ENCODE results near the gene PDYN.

The PDYN gene

DNA sequence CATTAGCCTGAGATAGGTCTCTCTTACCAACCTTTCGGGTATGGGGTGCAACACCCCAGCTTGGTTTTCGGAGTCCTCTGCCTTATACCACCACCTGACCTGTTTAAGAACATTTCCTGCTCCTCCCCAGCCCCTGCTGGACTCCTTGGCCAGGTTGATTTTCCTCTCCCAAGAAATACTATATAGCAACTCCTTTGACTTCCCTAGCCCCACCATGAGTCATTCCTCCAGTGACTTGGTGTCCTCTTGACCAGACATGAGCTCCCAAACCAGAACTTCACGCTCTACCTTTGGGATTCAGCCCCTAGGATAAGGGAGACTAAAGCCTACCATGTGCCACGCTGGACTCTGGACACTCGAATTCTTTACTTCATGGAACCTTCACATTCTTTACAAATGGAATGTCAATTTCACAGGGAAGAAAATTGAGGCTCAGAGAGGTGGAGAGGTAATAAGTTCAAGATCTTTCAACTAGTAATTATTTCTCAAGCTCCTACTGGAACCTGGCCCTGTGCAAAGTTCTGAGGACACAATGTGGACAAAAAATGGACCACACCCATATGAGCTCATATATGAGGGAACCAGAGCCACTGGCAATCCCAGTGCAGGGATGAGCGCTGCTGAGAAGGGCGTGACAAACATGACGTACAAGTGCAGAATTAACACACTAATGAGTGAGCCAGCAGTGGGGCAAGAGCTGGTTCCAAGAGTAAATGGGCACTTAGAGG lies 50.4 kb downstream of the PDYN start:
- TF ChIP-seq, protein P1, sequence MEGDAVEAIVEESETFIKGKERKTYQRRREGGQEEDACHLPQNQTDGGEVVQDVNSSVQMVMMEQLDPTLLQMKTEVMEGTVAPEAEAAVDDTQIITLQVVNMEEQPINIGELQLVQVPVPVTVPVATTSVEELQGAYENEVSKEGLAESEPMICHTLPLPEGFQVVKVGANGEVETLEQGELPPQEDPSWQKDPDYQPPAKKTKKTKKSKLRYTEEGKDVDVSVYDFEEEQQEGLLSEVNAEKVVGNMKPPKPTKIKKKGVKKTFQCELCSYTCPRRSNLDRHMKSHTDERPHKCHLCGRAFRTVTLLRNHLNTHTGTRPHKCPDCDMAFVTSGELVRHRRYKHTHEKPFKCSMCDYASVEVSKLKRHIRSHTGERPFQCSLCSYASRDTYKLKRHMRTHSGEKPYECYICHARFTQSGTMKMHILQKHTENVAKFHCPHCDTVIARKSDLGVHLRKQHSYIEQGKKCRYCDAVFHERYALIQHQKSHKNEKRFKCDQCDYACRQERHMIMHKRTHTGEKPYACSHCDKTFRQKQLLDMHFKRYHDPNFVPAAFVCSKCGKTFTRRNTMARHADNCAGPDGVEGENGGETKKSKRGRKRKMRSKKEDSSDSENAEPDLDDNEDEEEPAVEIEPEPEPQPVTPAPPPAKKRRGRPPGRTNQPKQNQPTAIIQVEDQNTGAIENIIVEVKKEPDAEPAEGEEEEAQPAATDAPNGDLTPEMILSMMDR (IDR thresholded peaks at IDR 0.05; ENCODE audit: low read depth, low read length), result no peak
- DNase-seq (ENCODE audit: low read depth in 2 of 2), result peak; percentile 44 to 65
- H3K4me3 ChIP-seq (replicated peaks in 1 of 2; ENCODE audit: low read depth in 2 of 2, low read length in 2 of 2), result no peak overlapping the region

DNA sequence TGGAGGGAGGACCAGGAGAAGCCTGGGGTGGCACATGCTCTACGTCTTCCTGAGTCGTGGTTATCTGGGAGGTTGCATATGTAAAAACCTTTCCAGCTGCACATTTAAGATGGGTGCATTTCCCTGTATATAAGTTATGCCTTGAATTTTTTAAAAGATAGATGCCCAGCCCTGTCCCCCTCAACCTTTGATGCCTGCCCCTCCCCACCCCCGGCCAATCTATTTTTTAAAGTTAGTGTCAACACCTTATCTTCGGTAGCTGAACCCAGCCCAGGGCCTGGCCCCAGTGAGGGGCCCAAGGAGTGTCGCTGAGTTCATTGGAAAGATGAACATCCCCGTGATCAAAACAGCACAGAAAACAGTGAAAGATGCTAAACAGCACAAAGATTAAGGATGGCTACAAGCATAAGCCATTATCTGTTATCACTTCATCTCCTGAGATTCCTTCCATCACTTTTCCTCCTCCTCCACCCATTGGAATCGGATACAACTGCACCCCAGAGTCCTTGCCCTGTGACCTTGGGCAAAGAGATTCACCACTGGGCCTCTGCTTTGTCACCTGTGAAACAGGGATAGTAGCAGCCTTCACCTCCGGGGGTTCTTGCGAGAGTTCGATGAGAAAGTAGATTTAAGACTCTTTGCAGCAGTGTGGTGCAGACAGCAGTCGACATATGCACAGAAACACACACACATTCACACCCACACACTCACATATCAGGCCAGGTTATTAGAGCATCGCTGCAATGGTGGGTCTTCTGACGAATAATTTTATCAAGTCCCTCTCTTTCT lies 51.2 kb downstream of the PDYN start:
- no peak for DNase-seq (ENCODE audit: low read depth in 2 of 2)
- H3K4me3 ChIP-seq (replicated peaks in 1 of 2; ENCODE audit: low read depth in 2 of 2, low read length in 2 of 2), result no peak overlapping the region
- TF ChIP-seq, protein P1 (IDR thresholded peaks at IDR 0.05; ENCODE audit: low read depth, low read length), result no peak

DNA sequence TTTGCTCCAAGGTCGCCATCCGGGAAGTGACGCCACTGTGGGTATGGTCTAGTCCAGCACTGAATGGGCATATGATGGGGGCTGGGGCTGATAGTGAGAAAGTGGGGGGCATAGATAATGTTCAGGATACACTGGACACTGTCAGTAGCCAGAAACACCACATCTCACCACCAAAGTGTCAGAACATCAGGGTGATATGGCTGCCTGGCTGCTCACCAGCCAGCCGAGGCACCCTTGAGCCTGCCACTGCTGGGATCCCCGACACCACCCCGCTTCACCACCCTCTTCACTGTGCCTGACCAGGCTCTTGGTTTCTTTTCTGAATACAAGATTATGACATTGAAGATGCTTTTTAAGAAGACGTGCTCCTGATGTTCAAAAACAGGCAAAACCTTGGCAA lies 51.8 kb downstream of the PDYN start:
- DNase-seq (ENCODE audit: low read depth in 2 of 2), result no peak
- TF ChIP-seq, protein P1 (IDR thresholded peaks at IDR 0.05; ENCODE audit: low read depth, low read length), result no peak
- no peak overlapping the region for H3K4me3 ChIP-seq (replicated peaks in 1 of 2; ENCODE audit: low read depth in 2 of 2, low read length in 2 of 2)

DNA sequence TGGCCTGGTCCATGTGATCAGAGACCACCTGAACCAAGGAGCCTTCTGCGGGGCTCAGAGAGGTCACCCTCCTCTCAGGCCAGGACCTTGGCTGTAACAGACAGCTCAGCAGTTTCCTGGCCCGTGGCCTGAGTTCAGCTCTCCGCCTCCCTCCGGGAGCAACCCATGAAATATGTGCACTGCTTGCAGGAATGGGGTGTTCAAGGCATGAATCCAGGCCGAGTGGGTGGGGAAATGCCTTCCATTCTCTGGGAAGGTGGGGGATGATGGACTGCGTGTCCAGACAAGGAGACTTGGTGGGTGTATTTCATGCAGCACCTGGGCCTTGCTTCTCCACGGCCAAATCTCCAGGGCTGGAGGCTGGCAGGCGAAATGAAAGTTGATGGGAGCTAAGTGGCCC lies 52.6 kb downstream of the PDYN start:
- no peak overlapping the region for H3K4me3 ChIP-seq (replicated peaks in 1 of 2; ENCODE audit: low read depth in 2 of 2, low read length in 2 of 2)
- peak; percentile 34 to 64 for DNase-seq (ENCODE audit: low read depth in 2 of 2)
- TF ChIP-seq, protein P1 (IDR thresholded peaks at IDR 0.05; ENCODE audit: low read depth, low read length), result no peak

DNA sequence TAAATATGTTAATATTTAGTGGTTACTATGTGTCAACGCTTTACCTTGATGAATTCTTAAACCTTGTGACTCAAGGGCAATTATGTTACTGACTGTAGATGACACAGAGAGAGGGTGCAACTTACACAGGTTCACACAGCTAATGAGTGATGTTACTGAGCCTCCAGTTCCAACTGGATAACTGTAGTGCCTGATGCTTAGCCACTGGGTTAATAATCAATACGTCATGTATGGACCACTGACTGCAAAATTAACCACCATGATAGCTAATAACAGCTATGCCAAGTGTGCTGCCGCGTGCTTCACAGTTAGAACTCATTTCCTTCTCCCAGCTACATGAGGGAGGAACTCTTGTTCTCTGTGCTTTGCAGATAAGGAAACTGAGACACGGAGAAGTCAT lies 53.3 kb downstream of the PDYN start:
- H3K4me3 ChIP-seq (replicated peaks in 1 of 2; ENCODE audit: low read depth in 2 of 2, low read length in 2 of 2), result no peak overlapping the region
- TF ChIP-seq, protein P1 (IDR thresholded peaks at IDR 0.05; ENCODE audit: low read depth, low read length), result no peak
- DNase-seq (ENCODE audit: low read depth in 2 of 2), result no peak

DNA sequence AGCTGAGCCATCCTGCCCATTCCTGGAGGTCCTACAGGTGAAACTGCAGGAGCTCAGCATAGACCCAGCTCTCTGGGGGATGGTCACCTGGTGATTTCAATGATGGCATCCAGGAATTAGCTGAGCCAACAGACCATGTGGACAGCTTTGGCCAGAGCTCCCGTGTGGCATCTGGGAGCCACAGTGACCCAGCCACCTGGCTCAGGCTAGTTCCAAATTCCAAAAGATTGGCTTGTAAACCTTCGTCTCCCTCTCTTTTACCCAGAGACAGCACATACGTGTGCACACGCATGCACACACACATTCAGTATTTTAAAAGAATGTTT lies 54.6 kb downstream of the PDYN start:
- no peak for DNase-seq (ENCODE audit: low read depth in 2 of 2)
- no peak overlapping the region for H3K4me3 ChIP-seq (replicated peaks in 1 of 2; ENCODE audit: low read depth in 2 of 2, low read length in 2 of 2)
- TF ChIP-seq, protein P1 (IDR thresholded peaks at IDR 0.05; ENCODE audit: low read depth, low read length), result no peak
